A549 (cell line): ENCODE results near the gene KYNU. TPM values are rescaled to one million over a fixed set of nuclear protein-coding genes. Genes with fewer than 3 reads are reported as not detected.

Experiments used
- ATAC-seq, 2 experiments: fragments of 200-7000 bp in 1 of 2; fragments of >200 bp in 1 of 2; cut with Nextera tagmentation in 1 of 2; cut with Tn5 transposase in 1 of 2; 3 replicates each; pipeline versions ENCODE4 v1.8.0 to v1.9.1; 2018 to 2020; ENCODE audit warnings: mild to moderate bottlenecking in 1 of 2, moderate library complexity in 1 of 2
- CTCF ChIA-PET: fragments of 300-600 bp; sonication (Branson Sonifier 250); formaldehyde crosslinking; extraction: SDS; loops from one replicate; lab custom pipeline; 2021; ENCODE audit warnings: antibody characterized with exemption, inconsistent platforms; lab: Yijun Ruan, JAX
- POLR2A ChIA-PET: fragments of 350-600 bp; formaldehyde crosslinking; extraction: SDS; loops from one replicate; lab custom pipeline; 2021; ENCODE audit warnings: antibody characterized with exemption, inconsistent platforms; lab: Yijun Ruan, JAX
- DNase-seq, 2 experiments: peaks; one replicate each; pipeline versions ENCODE4 v3.0.0 to v3.0.0-alpha.2; 2011 to 2016; ENCODE audit warnings: low read depth in 1 of 2, low spot score in 1 of 2
- FAIRE-seq: peaks from 2 replicates; lab custom pipeline; 2011; peaks lifted over from hg19 to GRCh38; lab: Jason Lieb, UNC
- H3K27ac ChIP-seq, 2 experiments: fragments of >200 bp; sonication (Bioruptor Twin); formaldehyde crosslinking; 3 replicates each; pipeline ENCODE4 v1.5.1; 2016 to 2017
- H3K4me1 ChIP-seq: fragments of >200 bp; sonication (Bioruptor Twin); formaldehyde crosslinking; 3 replicates; pipeline ENCODE4 v1.6.1; 2016
- H3K4me2 ChIP-seq: fragments of >200 bp; sonication (Bioruptor Twin); formaldehyde crosslinking; 3 replicates; pipeline ENCODE4 v1.6.1; 2016
- H3K4me3 ChIP-seq: fragments of >200 bp; sonication (Bioruptor Twin); formaldehyde crosslinking; 3 replicates; pipeline ENCODE4 v1.5.1; 2016
- H3K9me3 ChIP-seq: fragments of >200 bp; sonication (Bioruptor Twin); formaldehyde crosslinking; 3 replicates; pipeline ENCODE4 v1.6.1; 2016
- BHLHE40 ChIP-seq: IDR thresholded peaks from 2 replicates; pipeline ENCODE4 v1.6.1; 2012; ENCODE audit warnings: low read depth, low read length, inconsistent platforms
- CBX8 ChIP-seq: fragments of 200-600 bp; sonication (generic); IDR thresholded peaks from 2 replicates; pipeline ENCODE4 v1.6.1; 2016
- CEBPB ChIP-seq, 2 experiments: fragments of >200 bp in 1 of 2; sonication (Bioruptor Twin) in 1 of 2; formaldehyde crosslinking in 1 of 2; IDR thresholded peaks; 2 replicates each; pipeline ENCODE4 v1.6.1; 2012 to 2016
- EHF ChIP-seq: fragments of 250-450 bp; sonication (Bioruptor Pico); IDR thresholded peaks from 2 replicates; pipeline ENCODE4 v1.5.0; 2020; ENCODE audit warnings: mild to moderate bottlenecking
- ESRRA ChIP-seq: fragments of 150-350 bp; IDR thresholded peaks from 2 replicates; pipeline ENCODE4 v1.6.1; 2014; ENCODE audit warnings: mild to moderate bottlenecking, low read length, borderline replicate concordance
- FOSB ChIP-seq: fragments of 250-450 bp; sonication (Bioruptor Pico); IDR thresholded peaks from 2 replicates; pipeline ENCODE4 v1.5.0; 2020; ENCODE audit warnings: mild to moderate bottlenecking, moderate library complexity
- FOSL2 ChIP-seq, 2 experiments: fragments of 450-650 bp in 1 of 2; fragments of >200 bp in 1 of 2; sonication (Bioruptor Twin) in 1 of 2; formaldehyde crosslinking; IDR thresholded peaks; 2 replicates each; pipeline versions ENCODE4 v1.5.0 to v1.6.1; 2016 to 2020; ENCODE audit warnings: mild to moderate bottlenecking in 1 of 2, moderate library complexity in 1 of 2
- GATA3 ChIP-seq: IDR thresholded peaks from 2 replicates; pipeline ENCODE4 v1.6.1; 2012; ENCODE audit warnings: borderline replicate concordance
- HOXA7 ChIP-seq: fragments of 250-450 bp; sonication (Bioruptor Pico); IDR thresholded peaks from 2 replicates; pipeline ENCODE4 v1.5.0; 2020; ENCODE audit warnings: mild to moderate bottlenecking, moderate library complexity
- JUN ChIP-seq, 2 experiments: fragments of >200 bp; sonication (Bioruptor Twin); formaldehyde crosslinking; IDR thresholded peaks; 2 replicates in 1 of 2; 3 replicates in 1 of 2; pipeline ENCODE4 v1.6.1; 2016 to 2017
- JUNB ChIP-seq: fragments of >200 bp; sonication (Bioruptor Twin); formaldehyde crosslinking; IDR thresholded peaks from 2 replicates; pipeline ENCODE4 v1.6.1; 2016
- KDM5A ChIP-seq: fragments of 200-600 bp; sonication (generic); IDR thresholded peaks from 2 replicates; pipeline ENCODE4 v1.6.1; 2016; ENCODE audit warnings: antibody characterized with exemption, mild to moderate bottlenecking
- NFE2L2 ChIP-seq: fragments of 150-350 bp; conservative IDR thresholded peaks from 2 replicates; pipeline ENCODE4 v1.6.1; 2014; ENCODE audit warnings: low read length
- NR3C1 ChIP-seq: fragments of >200 bp; sonication (Bioruptor Twin); formaldehyde crosslinking; IDR thresholded peaks from 3 replicates; pipeline ENCODE4 v1.6.1; 2017
- PHF8 ChIP-seq: fragments of 200-600 bp; sonication (generic); IDR thresholded peaks from 2 replicates; pipeline ENCODE4 v1.6.1; 2016; ENCODE audit warnings: low read depth, mild to moderate bottlenecking, antibody characterized with exemption, moderate library complexity, borderline replicate concordance
- POLR2AphosphoS2 ChIP-seq: conservative IDR thresholded peaks from 2 replicates; pipeline ENCODE4 v1.6.1; 2012; ENCODE audit warnings: low read length, improper control_type of control experiment, inconsistent platforms
- RARB ChIP-seq: fragments of 250-450 bp; sonication (Bioruptor Pico); IDR thresholded peaks from 2 replicates; pipeline ENCODE4 v1.8.0; 2021; ENCODE audit warnings: mild to moderate bottlenecking, moderate library complexity
- RCOR1 ChIP-seq: fragments of 150-350 bp; IDR thresholded peaks from 2 replicates; pipeline ENCODE4 v1.6.1; 2014; ENCODE audit warnings: antibody characterized with exemption, low read length, low read depth
- RNF2 ChIP-seq: fragments of 200-600 bp; sonication (generic); IDR thresholded peaks from 2 replicates; pipeline ENCODE4 v1.6.1; 2016; ENCODE audit warnings: low read depth, mild to moderate bottlenecking, antibody characterized with exemption, moderate library complexity, borderline replicate concordance
- SMC3 ChIP-seq: fragments of >200 bp; sonication (Bioruptor Twin); formaldehyde crosslinking; IDR thresholded peaks from 3 replicates; pipeline ENCODE4 v1.6.1; 2018; ENCODE audit warnings: inconsistent platforms
- SREBF2 ChIP-seq: fragments of 450-650 bp; IDR thresholded peaks from 2 replicates; pipeline ENCODE4 v1.6.1; 2014; ENCODE audit warnings: mild to moderate bottlenecking, moderate library complexity
- TFCP2L1 ChIP-seq: fragments of 250-450 bp; sonication (Bioruptor Pico); IDR thresholded peaks from 2 replicates; pipeline ENCODE4 v1.5.0; 2021; ENCODE audit warnings: mild to moderate bottlenecking
- TP53 ChIP-seq: fragments of 250-450 bp; sonication (Bioruptor Pico); IDR thresholded peaks from 2 replicates; pipeline ENCODE4 v1.5.0; 2021; ENCODE audit warnings: mild to moderate bottlenecking, moderate library complexity
- ZFP36 ChIP-seq: fragments of 450-650 bp; IDR thresholded peaks from 2 replicates; pipeline ENCODE4 v1.6.1; 2014; ENCODE audit warnings: borderline replicate concordance; ENCODE audit not compliant: partially characterized antibody
- ZNF302 ChIP-seq: fragments of 250-450 bp; sonication (Bioruptor Pico); IDR thresholded peaks from 2 replicates; pipeline ENCODE4 v1.9.0; 2021; ENCODE audit warnings: inconsistent platforms, mild to moderate bottlenecking, moderate library complexity
- ZSCAN20 ChIP-seq: fragments of 250-450 bp; sonication (Bioruptor Pico); IDR thresholded peaks from 2 replicates; pipeline ENCODE4 v1.8.0; 2022; ENCODE audit warnings: mild to moderate bottlenecking, moderate library complexity
- WGBS: methylation state at CpG from one replicate; pipeline ENCODE4 v1.1.6; 2017; ENCODE audit errors: missing lambda C conversion rate; 5-methylcytosine and 5-hydroxymethylcytosine counted together
- polyA plus RNA-seq, 4 experiments: library from polyadenylated mRNA; depleted of rRNA in 3 of 4; stranded (reverse); fragments of >200 nt; fragmentation: RNase III in 1 of 4; extraction: RNeasy Plus Mini Kit Qiagen cat#74134 plus additional on column Dnase treatment in 1 of 4; gene quantifications; 2 replicates in 3 of 4; 3 replicates in 1 of 4; pipeline ENCODE4 v1.2.3, GENCODE V29; 2011 to 2017
- TF ChIP-seq, protein P1 (sequence below): fragments of 250-450 bp; sonication (Bioruptor Pico); IDR thresholded peaks from 2 replicates; pipeline ENCODE4 v1.5.0; 2021; ENCODE audit warnings: mild to moderate bottlenecking, moderate library complexity, borderline replicate concordance
- TF ChIP-seq, protein P2 (sequence below): IDR thresholded peaks from 2 replicates; pipeline ENCODE4 v1.6.1; 2012; ENCODE audit warnings: low read depth, borderline replicate concordance
- TF ChIP-seq, protein P3 (sequence below): IDR thresholded peaks from 2 replicates; pipeline ENCODE4 v1.6.1; 2012
- TF ChIP-seq, protein P4 (sequence below): IDR thresholded peaks from 2 replicates; pipeline ENCODE4 v1.6.1; 2012

The KYNU gene
- polyA plus RNA-seq, 2 of the 4 experiments (the other 2 are of a cell fraction), result 302 to 324 TPM

DNA sequence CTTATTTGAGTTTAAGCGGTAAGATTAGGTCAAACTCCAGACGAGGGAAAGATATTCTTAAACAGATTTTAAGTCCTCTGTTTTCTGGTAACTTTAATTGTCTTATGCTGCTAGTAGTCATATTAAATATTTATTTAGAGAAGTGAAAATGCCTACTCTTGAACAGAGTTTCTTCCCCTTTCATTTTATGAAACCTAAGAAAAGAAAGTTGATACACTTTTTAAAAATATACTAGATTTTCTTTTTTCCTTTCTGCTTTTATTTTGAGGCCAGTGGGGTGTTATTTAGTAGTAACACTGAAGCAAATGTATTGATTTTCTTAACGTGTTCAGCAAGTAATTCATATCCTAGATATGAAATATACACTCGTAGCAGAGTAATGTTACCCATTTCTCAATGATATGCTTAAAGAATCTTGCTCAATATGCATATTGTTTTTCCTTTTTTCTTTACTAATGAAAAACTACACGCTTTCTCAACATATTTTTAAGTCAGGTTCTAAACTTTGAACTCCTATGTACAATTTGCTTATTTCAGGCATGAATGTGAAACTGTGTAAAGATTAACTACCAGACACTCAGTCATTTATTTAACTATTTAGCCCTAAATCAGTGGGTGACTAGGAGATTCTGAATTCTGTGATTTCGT lies 691 bp downstream of the KYNU start:
- CTCF ChIA-PET, result interaction anchor here (0.7 to 3.4 kb wide), 6 partner anchors 18 to 202 kb away, joined by 3 to 23 read pairs (median 3); no protein-coding TSS in a partner anchor
- POLR2A ChIA-PET, result no interaction called here
- WGBS, result 1% methylated on average over 6 of the region's 6 CpGs
- Histone ChIP-seq H3K27ac (peak overlapping the region; percentile 98 to 99), H3K4me2 (peak overlapping the region; percentile 94), H3K9me3 (no peaks in the 10 kb centered on the region), H3K4me1 (peaks cover 47% of the 10 kb centered on the region), H3K4me3 (peak overlapping the region; percentile 63)
- no peak for DNase-seq
- TF ChIP-seq HOXA7 (CRISPR knock-in tag) (peak; percentile 83; the same call in 1 of the 2 replicates), POLR2AphosphoS2 (no peak), CEBPB (IDR thresholded peaks at IDR 0.05) (0 out of 4 replicates have a peak, but pooled peaks of 1 of the 2 experiments have one; percentile 12), KDM5A (no peak), RARB (CRISPR knock-in tag) (peak; percentile 63; the same call in 1 of the 2 replicates), TFCP2L1 (CRISPR knock-in tag) (no peak), EHF (peak; percentile 42; the same call in 1 of the 2 replicates), ZNF302 (CRISPR knock-in tag) (no peak), ZFP36 (no peak), FOSB (CRISPR knock-in tag) (peak; percentile 72; the same call in 1 of the 2 replicates)
- TF ChIP-seq, protein P1, sequence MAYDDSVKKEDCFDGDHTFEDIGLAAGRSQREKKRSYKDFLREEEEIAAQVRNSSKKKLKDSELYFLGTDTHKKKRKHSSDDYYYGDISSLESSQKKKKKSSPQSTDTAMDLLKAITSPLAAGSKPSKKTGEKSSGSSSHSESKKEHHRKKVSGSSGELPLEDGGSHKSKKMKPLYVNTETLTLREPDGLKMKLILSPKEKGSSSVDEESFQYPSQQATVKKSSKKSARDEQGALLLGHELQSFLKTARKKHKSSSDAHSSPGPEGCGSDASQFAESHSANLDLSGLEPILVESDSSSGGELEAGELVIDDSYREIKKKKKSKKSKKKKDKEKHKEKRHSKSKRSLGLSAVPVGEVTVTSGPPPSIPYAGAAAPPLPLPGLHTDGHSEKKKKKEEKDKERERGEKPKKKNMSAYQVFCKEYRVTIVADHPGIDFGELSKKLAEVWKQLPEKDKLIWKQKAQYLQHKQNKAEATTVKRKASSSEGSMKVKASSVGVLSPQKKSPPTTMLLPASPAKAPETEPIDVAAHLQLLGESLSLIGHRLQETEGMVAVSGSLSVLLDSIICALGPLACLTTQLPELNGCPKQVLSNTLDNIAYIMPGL (CRISPR knock-in tag), result 0 out of 2 replicates have a peak, but pooled peaks have one; percentile 17
- TF ChIP-seq, protein P2, sequence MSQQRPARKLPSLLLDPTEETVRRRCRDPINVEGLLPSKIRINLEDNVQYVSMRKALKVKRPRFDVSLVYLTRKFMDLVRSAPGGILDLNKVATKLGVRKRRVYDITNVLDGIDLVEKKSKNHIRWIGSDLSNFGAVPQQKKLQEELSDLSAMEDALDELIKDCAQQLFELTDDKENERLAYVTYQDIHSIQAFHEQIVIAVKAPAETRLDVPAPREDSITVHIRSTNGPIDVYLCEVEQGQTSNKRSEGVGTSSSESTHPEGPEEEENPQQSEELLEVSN, result no peak
- FAIRE-seq, result no peak
- no peak for ATAC-seq

DNA sequence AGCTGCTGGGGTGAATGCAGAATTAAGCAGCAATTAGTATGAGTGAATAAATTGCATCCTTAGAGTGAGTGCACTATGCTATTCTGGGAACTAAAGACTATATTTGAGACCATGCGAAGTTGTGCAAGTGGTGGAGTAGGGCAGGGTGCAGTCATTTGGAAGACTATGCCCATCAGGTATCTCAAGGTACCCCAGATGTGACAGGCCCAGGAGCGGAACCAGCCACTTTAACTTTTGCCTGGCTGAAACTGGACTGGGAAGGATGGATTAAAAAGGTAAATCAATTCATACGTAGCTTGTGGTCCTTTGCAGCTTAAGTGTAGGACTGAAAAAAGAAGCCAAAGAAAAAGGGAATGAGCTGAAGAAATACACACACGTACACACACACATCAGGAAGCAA lies 1.7 kb downstream of the KYNU start:
- TF ChIP-seq TP53 (CRISPR knock-in tag) (peak; percentile 90), JUN (IDR thresholded peaks at IDR 0.05) (peak in 1 of 2 experiments; percentile 22; a peak in 1 of 5 replicates), RCOR1 (no peak), FOSB (CRISPR knock-in tag) (peak; percentile 78), ZSCAN20 (CRISPR knock-in tag) (0 out of 2 replicates have a peak, but pooled peaks have one; percentile 21), TFCP2L1 (CRISPR knock-in tag) (0 out of 2 replicates have a peak, but pooled peaks have one; percentile 12), ESRRA (no peak)
- TF ChIP-seq, all 56 proteins: peak for 5
- H3K4me3 ChIP-seq, result peak overlapping the region; percentile 63
- FAIRE-seq (no peak), DNase-seq (no peak), ATAC-seq (no peak)
- H3K27ac ChIP-seq, result peak overlapping the region; percentile 95 to 99
- no peaks in the 10 kb centered on the region for H3K9me3 ChIP-seq
- WGBS, result 3% methylated on average over 4 of the region's 4 CpGs
- peaks cover 50% of the 10 kb centered on the region for H3K4me1 ChIP-seq
- ChIA-PET POLR2A (no interaction called here), CTCF (interaction anchor here (0.9 to 3.4 kb wide), 2 partner anchors 101 to 196 kb away, joined by 3 to 23 read pairs; no protein-coding TSS in a partner anchor)
- H3K4me2 ChIP-seq, result peak overlapping the region; percentile 94

DNA sequence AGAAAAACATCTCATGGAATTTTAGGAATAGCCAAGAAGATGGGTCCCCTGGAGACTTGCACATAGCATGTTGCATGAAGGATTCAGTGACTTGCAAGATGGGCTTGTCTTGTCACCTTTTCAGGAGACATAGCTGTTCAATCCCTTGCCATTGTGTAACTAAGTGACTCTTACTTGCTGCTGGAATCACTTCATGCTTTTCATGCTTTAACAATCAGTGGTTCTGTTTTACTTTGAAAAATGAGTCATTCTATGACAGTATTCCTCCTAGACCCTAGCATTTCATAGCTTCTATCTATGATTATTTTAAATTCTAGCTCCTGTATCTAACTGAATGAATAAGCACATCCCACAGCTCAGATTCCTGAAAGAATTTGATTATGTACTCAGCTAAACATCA lies 2.8 kb downstream of the KYNU start:
- peak; percentile 48 to 49; a peak in 4 of 6 replicates for ATAC-seq
- POLR2A ChIA-PET, result interaction anchor here (0.5 kb wide), 1 partner anchor 12 kb away, joined by 3 read pairs; no protein-coding TSS in a partner anchor
- peak overlapping the region; percentile 63 for H3K4me3 ChIP-seq
- TF ChIP-seq, protein P3, sequence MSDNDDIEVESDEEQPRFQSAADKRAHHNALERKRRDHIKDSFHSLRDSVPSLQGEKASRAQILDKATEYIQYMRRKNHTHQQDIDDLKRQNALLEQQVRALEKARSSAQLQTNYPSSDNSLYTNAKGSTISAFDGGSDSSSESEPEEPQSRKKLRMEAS, result peak; percentile 32; the same call in 1 of the 2 replicates
- TF ChIP-seq CBX8 (no peak), SMC3 (no peak), RNF2 (no peak), SREBF2 (no peak), ZNF302 (CRISPR knock-in tag) (no peak), GATA3 (peak; percentile 54; the same call in 1 of the 2 replicates), PHF8 (no peak), JUN (IDR thresholded peaks at IDR 0.05) (peak in 1 of 2 experiments; percentile 25; a peak in 1 of 5 replicates), RARB (CRISPR knock-in tag) (no peak), NFE2L2 (no peak), NR3C1 (no peak), BHLHE40 (no peak), ZFP36 (no peak), FOSB (CRISPR knock-in tag) (no peak), TP53 (CRISPR knock-in tag) (no peak), FOSL2 (IDR thresholded peaks at IDR 0.05) (no peak), FOSL2 (CRISPR knock-in tag; IDR thresholded peaks at IDR 0.05) (peak; percentile 83), JUNB (peak; percentile 45)
- TF ChIP-seq, protein P4, sequence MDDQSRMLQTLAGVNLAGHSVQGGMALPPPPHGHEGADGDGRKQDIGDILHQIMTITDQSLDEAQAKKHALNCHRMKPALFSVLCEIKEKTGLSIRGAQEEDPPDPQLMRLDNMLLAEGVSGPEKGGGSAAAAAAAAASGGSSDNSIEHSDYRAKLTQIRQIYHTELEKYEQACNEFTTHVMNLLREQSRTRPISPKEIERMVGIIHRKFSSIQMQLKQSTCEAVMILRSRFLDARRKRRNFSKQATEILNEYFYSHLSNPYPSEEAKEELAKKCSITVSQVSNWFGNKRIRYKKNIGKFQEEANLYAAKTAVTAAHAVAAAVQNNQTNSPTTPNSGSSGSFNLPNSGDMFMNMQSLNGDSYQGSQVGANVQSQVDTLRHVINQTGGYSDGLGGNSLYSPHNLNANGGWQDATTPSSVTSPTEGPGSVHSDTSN, result no peak

More for the DNA sequence above, 2.8 kb downstream of the KYNU start:
- peaks cover 49% of the 10 kb centered on the region for H3K4me1 ChIP-seq
- peak; percentile 23 for FAIRE-seq
- H3K9me3 ChIP-seq, result no peaks in the 10 kb centered on the region
- peak in 1 of 2 experiments; percentile 75 for DNase-seq
- H3K27ac ChIP-seq, result peak overlapping the region; percentile 95 to 99
- CTCF ChIA-PET, result interaction anchor here (1.6 kb wide), 2 partner anchors 13 to 198 kb away, joined by 5 to 8 read pairs; no protein-coding TSS in a partner anchor
- peak overlapping the region; percentile 94 for H3K4me2 ChIP-seq
